ENCODE measurements around the gene CFAP97. TPM values are rescaled to one million over a fixed set of nuclear protein-coding genes. Genes with fewer than 3 reads are reported as not detected.
"Not testable (repeated sequence)": the region's sequence is repeated elsewhere in the genome, so short reads cannot be mapped to it uniquely, and the experiment has no call there.

Gene CFAP97
- total RNA-seq, 4 donors from 2014 or later: 20.0 to 28.3 (median 26.0) TPM

GRCh38 chr4:185213877-185214276, 10.1 kb upstream of the CFAP97 start:
- intact Hi-C loops (cut with DNase I; ENCODE audit: low total_unique reads): no loop called here
- WGBS, 2 donors: 89 to 90% methylated on average over 4 of the region's 4 CpGs
- TF ChIP-seq CTCF (IDR thresholded peaks at IDR 0.05): no peak
- TF ChIP-seq POLR2A (IDR thresholded peaks at IDR 0.05): no peak
- no peak overlapping the region for H3K4me3 ChIP-seq (ENCODE audit: low read depth, poor library complexity, severe bottlenecking)
- DNase-seq (ENCODE audit: low spot score in 2 of 2): no peak

DNA sequence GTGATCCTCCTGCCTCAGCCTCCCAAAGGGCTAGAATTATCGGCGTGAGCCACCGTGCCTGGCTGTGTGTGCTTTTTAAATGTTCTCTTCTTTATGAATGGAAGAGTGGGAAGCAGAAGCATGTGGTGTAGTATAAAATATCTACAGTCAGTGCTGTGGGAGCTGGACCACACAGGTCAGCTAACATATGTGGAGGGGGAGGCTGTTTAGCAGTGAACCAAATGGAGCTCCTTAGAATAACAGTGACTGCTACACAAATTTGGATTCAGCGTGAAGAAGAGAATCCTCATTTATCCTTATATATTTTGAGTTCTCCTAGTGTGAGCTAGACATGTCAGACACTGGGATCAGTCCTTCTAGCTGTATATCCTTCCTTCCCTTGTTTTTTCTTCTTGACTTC, 8.8 kb upstream of the CFAP97 start:
- TF ChIP-seq POLR2A (IDR thresholded peaks at IDR 0.05) (no peak), CTCF (IDR thresholded peaks at IDR 0.05) (no peak)
- no peak overlapping the region for H3K4me3 ChIP-seq (ENCODE audit: low read depth, poor library complexity, severe bottlenecking)
- intact Hi-C loops (cut with DNase I; ENCODE audit: low total_unique reads): no loop called here
- DNase-seq (ENCODE audit: low spot score in 2 of 2): no peak
- WGBS, 2 donors: 96% methylated on average over 4 of the region's 4 CpGs

DNA sequence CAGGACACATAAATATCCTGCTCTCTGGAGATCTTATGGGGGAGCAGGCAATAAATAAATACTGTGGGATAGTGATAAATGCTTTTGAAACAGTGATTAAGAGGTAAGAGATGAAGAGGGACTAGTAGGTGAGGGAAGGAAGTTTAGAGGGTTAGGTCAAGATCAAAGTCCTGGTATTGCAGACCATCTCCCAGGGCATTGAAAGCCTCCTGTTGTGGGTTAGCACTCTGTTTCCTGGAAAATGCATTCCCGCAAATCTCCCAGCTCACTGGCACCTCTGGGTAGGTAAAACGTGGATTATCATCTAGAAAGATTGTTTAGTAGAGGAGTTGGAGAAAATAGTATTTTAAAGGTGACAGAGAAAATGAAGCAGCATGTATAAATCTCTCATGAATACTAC, 7.8 kb upstream of the CFAP97 start:
- TF ChIP-seq CTCF (IDR thresholded peaks at IDR 0.05) (no peak), POLR2A (IDR thresholded peaks at IDR 0.05) (no peak)
- WGBS, 2 donors: 62 to 77% methylated on average over 2 of the region's 2 CpGs
- intact Hi-C loops (cut with DNase I; ENCODE audit: low total_unique reads): no loop called here
- DNase-seq (ENCODE audit: low spot score in 2 of 2): no peak
- no peak overlapping the region for H3K4me3 ChIP-seq (ENCODE audit: low read depth, poor library complexity, severe bottlenecking)

DNA sequence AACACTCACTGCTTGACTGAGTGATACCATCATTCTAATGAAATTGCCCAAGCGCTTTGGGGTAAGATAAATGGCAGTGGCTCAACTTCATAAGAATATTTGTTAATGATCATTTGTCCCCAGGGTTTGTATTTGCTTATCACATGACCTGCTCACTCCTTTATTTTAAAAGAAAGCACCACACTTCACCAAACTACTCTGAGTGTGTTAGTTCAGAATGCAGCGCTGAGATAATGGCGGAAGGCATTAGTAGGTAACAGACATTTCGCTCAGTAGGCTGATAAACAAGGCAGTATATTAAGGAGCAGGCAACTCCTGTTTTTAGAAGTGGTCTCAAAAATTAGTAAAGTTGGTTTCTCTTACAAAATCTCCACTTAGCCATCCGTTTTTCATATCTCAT, 7.2 kb upstream of the CFAP97 start:
- H3K4me3 ChIP-seq (ENCODE audit: low read depth, poor library complexity, severe bottlenecking): peak overlapping the region; percentile 65
- intact Hi-C loops (cut with DNase I; ENCODE audit: low total_unique reads): no loop called here
- no peak for DNase-seq (ENCODE audit: low spot score in 2 of 2)
- TF ChIP-seq POLR2A (IDR thresholded peaks at IDR 0.05) (no peak), CTCF (IDR thresholded peaks at IDR 0.05) (no peak)
- 72 to 73% methylated on average over 5 of the region's 5 CpGs for WGBS, 2 donors

GRCh38 chr4:185210102-185210981, 6.5 kb upstream of the CFAP97 start:
- H3K4me3 ChIP-seq (ENCODE audit: low read depth, poor library complexity, severe bottlenecking): peak overlapping the region; percentile 65
- intact Hi-C loops (cut with DNase I; ENCODE audit: low total_unique reads): no loop called here
- DNase-seq (ENCODE audit: low spot score in 2 of 2): peak in 1 of 2 donors; percentile 91
- no peak for TF ChIP-seq CTCF (IDR thresholded peaks at IDR 0.05)
- TF ChIP-seq POLR2A (IDR thresholded peaks at IDR 0.05): no peak
- 2 to 5% methylated on average over 22 to 38 of the region's 84 CpGs for WGBS, 2 donors

DNA sequence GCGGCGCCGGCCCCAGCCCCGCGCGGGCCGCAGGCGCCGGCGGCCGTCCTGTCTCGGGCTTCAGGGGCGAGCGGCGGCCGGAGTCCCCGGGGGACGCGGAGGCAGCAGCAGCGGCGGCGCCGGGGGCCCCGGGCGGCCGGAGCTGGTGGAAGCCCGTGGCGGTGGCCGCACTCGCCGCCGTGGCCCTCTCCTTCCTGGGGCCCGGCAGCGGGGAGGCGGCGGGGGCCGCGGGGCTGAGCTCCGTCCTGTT, 6.0 kb upstream of the CFAP97 start:
- DNase-seq (ENCODE audit: low spot score in 2 of 2); intact Hi-C loops (cut with DNase I; ENCODE audit: low total_unique reads): not testable (repeated sequence)
- 0% methylated on average over 6 of the region's 39 CpGs; no CpG with 5 or more reads in 1 of the 2 donors for WGBS, 2 donors
- peak overlapping the region; percentile 65 for H3K4me3 ChIP-seq (ENCODE audit: low read depth, poor library complexity, severe bottlenecking)
